H1 (cell line): Measurements from ENCODE around the gene CYRIA. TPM values are rescaled to one million over a fixed set of nuclear protein-coding genes. Genes with fewer than 3 reads are reported as not detected.

Source experiments
- CTCF ChIA-PET: fragments of 300-600 bp; sonication (Branson Sonifier 250); formaldehyde crosslinking; loops from one replicate; lab custom pipeline; 2021; ENCODE audit not compliant: partially characterized antibody; lab: Charles Lee
- POLR2A ChIA-PET: fragments of 300-600 bp; sonication (Branson Sonifier 250); formaldehyde crosslinking; loops from one replicate; lab custom pipeline; 2021; ENCODE audit warnings: inconsistent platforms; ENCODE audit not compliant: partially characterized antibody; lab: Charles Lee
- DNase-seq, 2 experiments: peaks; one replicate each; pipeline versions ENCODE4 v3.0.0 to v3.0.0-alpha.2; 2010 to 2022; ENCODE audit warnings: low spot score in 2 of 2, low read depth in 1 of 2, mixed read lengths in 1 of 2
- FAIRE-seq: peaks from 2 replicates; lab custom pipeline; 2011; peaks lifted over from hg19 to GRCh38; lab: Jason Lieb, UNC
- H2AFZ ChIP-seq: 2 replicates; pipeline ENCODE4 v1.8.1; 2012; ENCODE audit warnings: low read length, inconsistent platforms
- H2AK5ac ChIP-seq: 2 replicates; pipeline ENCODE4 v1.6.1; 2013; ENCODE audit warnings: low read depth, low read length
- H2BK120ac ChIP-seq: replicated peaks from 2 replicates; pipeline ENCODE3; 2013; ENCODE audit warnings: low read depth, low read length, inconsistent platforms
- H2BK12ac ChIP-seq: 2 replicates; pipeline ENCODE4 v1.6.1; 2013; ENCODE audit warnings: low read depth, low read length
- H2BK15ac ChIP-seq: 2 replicates; pipeline ENCODE4 v1.6.1; 2013; ENCODE audit warnings: low read length
- H2BK20ac ChIP-seq: 2 replicates; pipeline ENCODE4 v1.6.1; 2013; ENCODE audit warnings: low read length
- H2BK5ac ChIP-seq: 2 replicates; pipeline ENCODE4 v1.6.1; 2013; ENCODE audit warnings: low read depth, low read length
- H3K14ac ChIP-seq: 2 replicates; pipeline ENCODE4 v1.6.1; 2013; ENCODE audit warnings: inconsistent platforms; ENCODE audit not compliant: insufficient read length
- H3K18ac ChIP-seq: 2 replicates; pipeline ENCODE4 v1.6.1; 2013; ENCODE audit warnings: low read length; ENCODE audit errors: extremely low read depth
- H3K23ac ChIP-seq: 2 replicates; pipeline ENCODE4 v1.6.1; 2013; ENCODE audit warnings: inconsistent platforms; ENCODE audit not compliant: insufficient read length
- H3K23me2 ChIP-seq: 2 replicates; pipeline ENCODE4 v1.6.1; 2013; ENCODE audit warnings: low read depth, low read length
- H3K27ac ChIP-seq: 2 replicates; pipeline ENCODE4 v1.6.1; 2011; ENCODE audit warnings: low read depth, low read length, inconsistent platforms
- H3K27me3 ChIP-seq, 4 experiments: replicated peaks in 1 of 4; 1 replicate in 1 of 4; 2 replicates in 3 of 4; pipeline versions ENCODE4 v1.6.1 to v1.8.1; 2011 to 2013; ENCODE audit warnings: low read length in 3 of 4, mild to moderate bottlenecking in 3 of 4, inconsistent platforms in 2 of 4, mixed read lengths in 2 of 4, moderate library complexity in 1 of 4; ENCODE audit not compliant: control insufficient read depth in 3 of 4, insufficient read depth in 3 of 4; ENCODE audit errors: extremely low read depth in 1 of 4
- H3K36me3 ChIP-seq, 4 experiments: 2 replicates each; pipeline versions ENCODE4 v1.6.1 to v1.8.1; 2011 to 2013; ENCODE audit warnings: mild to moderate bottlenecking in 4 of 4, low read length in 3 of 4, moderate library complexity in 2 of 4, control low read depth in 1 of 4, inconsistent platforms in 1 of 4; ENCODE audit not compliant: insufficient read depth in 4 of 4, control insufficient read depth in 2 of 4
- H3K4ac ChIP-seq: replicated peaks from 2 replicates; pipeline ENCODE3; 2013; ENCODE audit warnings: low read length, low read depth, mixed read lengths, inconsistent platforms; ENCODE audit not compliant: insufficient read length
- H3K4me1 ChIP-seq, 4 experiments: replicated peaks in 1 of 4; 1 replicate in 1 of 4; 2 replicates in 3 of 4; pipeline versions ENCODE4 v1.6.1 to v1.8.1; 2011 to 2013; ENCODE audit warnings: low read length in 3 of 4, inconsistent platforms in 2 of 4, mixed read lengths in 1 of 4; ENCODE audit not compliant: insufficient read depth in 4 of 4, control insufficient read depth in 3 of 4
- H3K4me2 ChIP-seq, 2 experiments: 2 replicates each; pipeline versions ENCODE4 v1.6.1 to v1.8.1; 2011 to 2013; ENCODE audit warnings: low read depth in 2 of 2, low read length in 2 of 2, control low read depth in 1 of 2, inconsistent platforms in 1 of 2, mild to moderate bottlenecking in 1 of 2; ENCODE audit not compliant: insufficient read depth in 1 of 2
- H3K4me3 ChIP-seq, 4 experiments: fragments of 200-600, 300-600 bp in 1 of 4; sonication (generic), shearing (Covaris generic), sonication (Bioruptor Twin) in 1 of 4; 2 replicates each; pipeline versions ENCODE4 v1.5.1 to v1.8.1; 2011 to 2016; ENCODE audit warnings: low read length in 4 of 4, low read depth in 3 of 4, control low read depth in 2 of 4, inconsistent platforms in 2 of 4, mild to moderate bottlenecking in 2 of 4, mixed read lengths in 1 of 4, moderate library complexity in 1 of 4; ENCODE audit not compliant: insufficient read depth in 2 of 4; ENCODE audit errors: extremely low read depth in 1 of 4
- H3K56ac ChIP-seq: replicated peaks from 2 replicates; pipeline ENCODE3; 2013; ENCODE audit warnings: low read depth, mild to moderate bottlenecking, mixed read lengths, low read length, inconsistent platforms; ENCODE audit not compliant: insufficient read length
- H3K79me1 ChIP-seq: 2 replicates; pipeline ENCODE4 v1.6.1; 2013; ENCODE audit warnings: low read depth, low read length, control low read depth
- H3K79me2 ChIP-seq, 2 experiments: 2 replicates each; pipeline versions ENCODE4 v1.6.1 to v1.8.1; 2012 to 2013; ENCODE audit warnings: low read length in 2 of 2, mild to moderate bottlenecking in 2 of 2, inconsistent platforms in 1 of 2; ENCODE audit not compliant: insufficient read depth in 2 of 2, control insufficient read depth in 1 of 2
- H3K9ac ChIP-seq, 4 experiments: replicated peaks in 1 of 4; 1 replicate in 1 of 4; 2 replicates in 3 of 4; pipeline versions ENCODE4 v1.6.1 to v1.8.1; 2011 to 2013; ENCODE audit warnings: low read depth in 3 of 4, low read length in 3 of 4, control low read depth in 2 of 4, mild to moderate bottlenecking in 2 of 4, moderate library complexity in 2 of 4, inconsistent platforms in 1 of 4; ENCODE audit errors: extremely low read depth in 1 of 4
- H3K9me3 ChIP-seq, 2 experiments: 2 replicates each; pipeline versions ENCODE4 v1.6.1 to v1.8.1; 2012 to 2013; ENCODE audit warnings: mild to moderate bottlenecking in 2 of 2, moderate library complexity in 2 of 2, control low read depth in 1 of 2, inconsistent platforms in 1 of 2, low read depth in 1 of 2, low read length in 1 of 2, mixed read lengths in 1 of 2; ENCODE audit not compliant: insufficient read depth in 2 of 2
- H4K20me1 ChIP-seq, 2 experiments: replicated peaks in 1 of 2; 2 replicates each; pipeline versions ENCODE3 to v1.8.1; 2011 to 2013; ENCODE audit warnings: inconsistent platforms in 2 of 2, low read length in 2 of 2, mild to moderate bottlenecking in 1 of 2; ENCODE audit not compliant: insufficient read depth in 2 of 2, control insufficient read depth in 1 of 2
- H4K5ac ChIP-seq: 2 replicates; pipeline ENCODE4 v1.6.1; 2013; ENCODE audit warnings: low read length, low read depth, mixed read lengths, inconsistent platforms; ENCODE audit not compliant: insufficient read length
- H4K8ac ChIP-seq: 2 replicates; pipeline ENCODE4 v1.8.0; 2013; ENCODE audit warnings: mild to moderate bottlenecking, moderate library complexity, low read length, inconsistent platforms; ENCODE audit not compliant: insufficient read depth; ENCODE audit errors: extremely low read depth
- H4K91ac ChIP-seq: replicated peaks from 2 replicates; pipeline ENCODE3; 2013; ENCODE audit warnings: low read length, mixed read lengths, inconsistent platforms; ENCODE audit not compliant: insufficient read length
- HDAC2 ChIP-seq, 2 experiments: fragments of 300-600 bp in 1 of 2; sonication (generic) in 1 of 2; IDR thresholded peaks; 2 replicates each; pipeline ENCODE4 v1.6.1; 2011 to 2012; ENCODE audit warnings: low read depth in 2 of 2, low read length in 2 of 2, mild to moderate bottlenecking in 2 of 2, moderate library complexity in 2 of 2, borderline replicate concordance in 1 of 2, inconsistent platforms in 1 of 2
- SIX5 ChIP-seq: IDR thresholded peaks from 2 replicates; pipeline ENCODE4 v1.6.1; 2011; ENCODE audit warnings: mild to moderate bottlenecking, low read depth, low read length
- WGBS, 2 experiments: shearing (Covaris generic) in 1 of 2; methylation state at CpG; one replicate each; pipeline versions ENCODE4 v1.1.6 to v1.1.7; 2013 to 2015; ENCODE audit warnings: low lambda C conversion rate in 2 of 2, mixed read lengths in 2 of 2, inconsistent platforms in 1 of 2, low coverage in 1 of 2, missing lambda C conversion rate in 1 of 2; ENCODE audit not compliant: insufficient replicate concordance in 2 of 2, insufficient coverage in 1 of 2, insufficient read length in 1 of 2; ENCODE audit errors: extremely low coverage in 1 of 2, missing lambda C conversion rate in 1 of 2; 5-methylcytosine and 5-hydroxymethylcytosine counted together
- polyA plus RNA-seq, 7 experiments: library from polyadenylated mRNA; depleted of rRNA in 3 of 7; stranded (reverse) in 5 of 7; unstranded in 2 of 7; fragments of >200 nt in 5 of 7; fragments of 200-250 nt in 2 of 7; gene quantifications; 1 replicate in 5 of 7; 2 replicates in 1 of 7; 4 replicates in 1 of 7; pipeline versions ENCODE4 v1.2.1 to v1.2.3, GENCODE V29; 2011 to 2013; ENCODE audit warnings: missing spikeins in 2 of 7, mixed read lengths in 2 of 7
- total RNA-seq: library from RNA; stranded (reverse); fragmentation: NEBNext Ultra II Directional; extraction: Animal tissue kit (Norgen Biotek cat#: 25700); gene quantifications from 2 replicates; pipeline ENCODE4 v1.2.1, GENCODE V29; 2021

Gene CYRIA
- total and polyA plus RNA-seq, 2 of the 8 experiments (the other 6 are each of a cell fraction or from before 2014, with no cell fraction given): 1.5 to 9.8 TPM

- no peak overlapping the region for H2AK5ac ChIP-seq
- ChIA-PET POLR2A (no interaction called here), CTCF (interaction anchor here (0.5 to 3.9 kb wide), 11 partner anchors 8 to 1126 kb away, joined by 3 to 16 read pairs (median 3); partner anchors contain the start of gene CYRIA)
- peaks cover 2% of the 10 kb centered on the region; the same call in 1 of the 2 replicates for H3K23me2 ChIP-seq
- 0 out of 2 replicates have a peak, but pooled peaks cover 2% of the 10 kb centered on the region for H3K79me1 ChIP-seq
- no peaks in the 10 kb centered on the region for H3K9me3 ChIP-seq
- no peak overlapping the region for H2BK20ac ChIP-seq
- H3K27ac ChIP-seq: no peak overlapping the region
- H4K5ac ChIP-seq: no peak overlapping the region
- H3K9ac ChIP-seq: no peak overlapping the region
- FAIRE-seq (no peak), DNase-seq (no peak)
- no peaks in the 10 kb centered on the region for H3K36me3 ChIP-seq
- no peak overlapping the region for H2AFZ ChIP-seq
- H3K27me3 ChIP-seq: no peaks in the 10 kb centered on the region
- H3K4ac ChIP-seq: no peak overlapping the region
- WGBS, 2 experiments: 85% methylated on average over 8 of the region's 8 CpGs; no CpG with 5 or more reads in 1 of the 2 experiments
- H3K23ac ChIP-seq: no peak overlapping the region
- no peak overlapping the region for H4K8ac ChIP-seq
- no peak overlapping the region for H2BK15ac ChIP-seq
- no peak overlapping the region for H3K14ac ChIP-seq
- no peak overlapping the region for H3K4me2 ChIP-seq
- no peak overlapping the region for H2BK120ac ChIP-seq
- no peak overlapping the region for H2BK5ac ChIP-seq
- TF ChIP-seq SIX5 (no peak), HDAC2 (IDR thresholded peaks at IDR 0.05; ENCODE audit: borderline replicate concordance in 1 of 2, low read depth in 2 of 2, low read length in 2 of 2) (no peak)
- no peak overlapping the region for H2BK12ac ChIP-seq
- H3K4me1 ChIP-seq: peaks cover 0 to 3% (median 0%) of the 10 kb centered on the region in 4 experiments; a peak in 3 of 7 replicates
- H4K91ac ChIP-seq: no peak overlapping the region
- H3K18ac ChIP-seq: no peak overlapping the region
- no peaks in the 10 kb centered on the region for H3K79me2 ChIP-seq
- H3K4me3 ChIP-seq: no peak overlapping the region
- no peak overlapping the region for H3K56ac ChIP-seq
- no peaks in the 10 kb centered on the region for H4K20me1 ChIP-seq
Measured at GRCh38 chr2:16656784-16657391, 8.7 kb downstream of the CYRIA start.
